Measurements from ENCODE around the gene NPHP4. TPM values are rescaled to one million over a fixed set of nuclear protein-coding genes. Genes with fewer than 3 reads are reported as not detected.

The NPHP4 gene
- total RNA-seq, 1 experiment from 2014 or later, result 18.8 TPM

DNA sequence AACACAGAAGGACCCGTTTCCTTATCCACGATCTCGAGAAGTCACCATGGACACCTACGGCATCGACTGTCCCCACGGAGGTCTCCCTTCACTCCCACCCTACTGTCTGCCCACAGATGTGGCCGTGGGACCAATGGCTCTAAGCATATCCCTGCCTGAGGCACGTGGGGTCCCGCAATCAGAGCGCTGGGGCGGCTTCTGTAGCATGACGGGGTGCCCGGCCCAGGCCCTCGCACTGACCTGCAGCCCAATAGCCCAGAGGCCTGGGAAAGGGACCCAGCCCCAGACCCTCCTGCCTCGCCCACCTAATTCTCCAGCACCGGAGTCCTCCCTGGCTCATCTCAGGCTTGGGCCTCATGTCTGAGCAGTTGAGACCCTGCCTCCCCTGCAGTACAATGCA, 132.5 kb downstream of the NPHP4 start:
- ChIA-PET POLR2A (ENCODE audit: unreplicated experiment) (no interaction called here), CTCF (no interaction called here)
- no peaks in the 10 kb centered on the region for H3K79me2 ChIP-seq (ENCODE audit: low read length)
- no peak for ATAC-seq
- TF ChIP-seq EZH2phosphoT487 (IDR thresholded peaks at IDR 0.05; ENCODE audit: borderline replicate concordance, low read length), result no peak
- TF ChIP-seq, protein P1, sequence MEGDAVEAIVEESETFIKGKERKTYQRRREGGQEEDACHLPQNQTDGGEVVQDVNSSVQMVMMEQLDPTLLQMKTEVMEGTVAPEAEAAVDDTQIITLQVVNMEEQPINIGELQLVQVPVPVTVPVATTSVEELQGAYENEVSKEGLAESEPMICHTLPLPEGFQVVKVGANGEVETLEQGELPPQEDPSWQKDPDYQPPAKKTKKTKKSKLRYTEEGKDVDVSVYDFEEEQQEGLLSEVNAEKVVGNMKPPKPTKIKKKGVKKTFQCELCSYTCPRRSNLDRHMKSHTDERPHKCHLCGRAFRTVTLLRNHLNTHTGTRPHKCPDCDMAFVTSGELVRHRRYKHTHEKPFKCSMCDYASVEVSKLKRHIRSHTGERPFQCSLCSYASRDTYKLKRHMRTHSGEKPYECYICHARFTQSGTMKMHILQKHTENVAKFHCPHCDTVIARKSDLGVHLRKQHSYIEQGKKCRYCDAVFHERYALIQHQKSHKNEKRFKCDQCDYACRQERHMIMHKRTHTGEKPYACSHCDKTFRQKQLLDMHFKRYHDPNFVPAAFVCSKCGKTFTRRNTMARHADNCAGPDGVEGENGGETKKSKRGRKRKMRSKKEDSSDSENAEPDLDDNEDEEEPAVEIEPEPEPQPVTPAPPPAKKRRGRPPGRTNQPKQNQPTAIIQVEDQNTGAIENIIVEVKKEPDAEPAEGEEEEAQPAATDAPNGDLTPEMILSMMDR (conservative IDR thresholded peaks at IDR 0.05; ENCODE audit: low read depth, low read length), result no peak
- TF ChIP-seq EZH2 (IDR thresholded peaks at IDR 0.05; ENCODE audit: low read length, unreplicated experiment), result no peak
- H3K27ac ChIP-seq (ENCODE audit: low read length), result no peak overlapping the region
- H3K36me3 ChIP-seq (ENCODE audit: low read depth, low read length), result no peaks in the 10 kb centered on the region
- no peaks in the 10 kb centered on the region for H3F3A ChIP-seq (ENCODE audit: low read length, unreplicated experiment)
- H3K4me2 ChIP-seq (ENCODE audit: low read length), result no peak overlapping the region
- no peaks in the 10 kb centered on the region for H3K27me3 ChIP-seq (ENCODE audit: low read length)
- intact Hi-C loops (cut with micrococcal nuclease), result no loop called here
- no peak overlapping the region for H3K9ac ChIP-seq (ENCODE audit: low read length)
- H3K4me1 ChIP-seq (ENCODE audit: insufficient read depth, low read length), result no peaks in the 10 kb centered on the region; the same call in 1 of the 2 replicates
- H3K9me3 ChIP-seq (ENCODE audit: low read length), result no peaks in the 10 kb centered on the region
- no peaks in the 10 kb centered on the region for H4K20me1 ChIP-seq (ENCODE audit: low read length)
- H2AFZ ChIP-seq (ENCODE audit: low read length), result no peak overlapping the region
- no peak for DNase-seq
- no TSS peak for BruUV-seq (replicated peaks)
- no peak overlapping the region for H3K4me3 ChIP-seq (ENCODE audit: low read length)
- H3K9me2 ChIP-seq (replicated peaks; ENCODE audit: low read length), result no peaks in the 10 kb centered on the region

DNA sequence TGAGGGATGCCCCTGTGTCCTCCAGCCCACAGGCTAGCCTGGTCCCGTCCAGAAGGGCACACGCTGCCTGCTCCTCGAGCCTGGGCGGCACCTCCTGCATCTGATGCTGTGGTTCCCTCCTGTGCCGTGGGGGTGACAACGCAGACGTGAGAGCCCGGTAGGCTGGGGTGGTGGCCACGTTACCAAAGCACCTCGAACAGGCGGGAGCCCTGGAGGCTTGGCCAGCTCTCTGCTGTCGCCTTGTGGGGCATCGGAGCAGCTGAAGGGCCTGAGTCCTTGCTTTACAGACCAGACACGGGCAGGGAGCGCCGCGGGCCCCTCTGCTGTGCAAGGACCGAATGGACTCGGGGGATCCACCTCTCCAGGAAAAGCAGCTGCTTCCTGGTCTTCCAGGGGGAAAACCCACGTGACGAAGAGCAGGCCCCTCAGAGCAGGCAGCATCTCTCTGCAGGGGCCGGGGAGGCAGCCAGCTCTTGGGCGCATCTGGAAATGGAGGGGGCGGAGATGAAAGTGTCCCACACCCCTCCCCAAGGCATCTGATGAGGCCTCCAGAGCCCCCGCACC, 133.3 kb downstream of the NPHP4 start:
- Histone ChIP-seq H2AFZ (ENCODE audit: low read length) (no peak overlapping the region), H3K4me3 (ENCODE audit: low read length) (no peak overlapping the region), H3K4me1 (ENCODE audit: insufficient read depth, low read length) (no peaks in the 10 kb centered on the region; the same call in 1 of the 2 replicates), H3K4me2 (ENCODE audit: low read length) (no peak overlapping the region), H3K36me3 (ENCODE audit: low read depth, low read length) (no peaks in the 10 kb centered on the region), H3K9me2 (replicated peaks; ENCODE audit: low read length) (no peaks in the 10 kb centered on the region), H3K9ac (ENCODE audit: low read length) (no peak overlapping the region), H3F3A (ENCODE audit: low read length, unreplicated experiment) (no peaks in the 10 kb centered on the region), H3K27me3 (ENCODE audit: low read length) (no peaks in the 10 kb centered on the region), H3K79me2 (ENCODE audit: low read length) (no peaks in the 10 kb centered on the region), H3K9me3 (ENCODE audit: low read length) (no peaks in the 10 kb centered on the region), H3K27ac (ENCODE audit: low read length) (no peak overlapping the region), H4K20me1 (ENCODE audit: low read length) (no peaks in the 10 kb centered on the region)
- ChIA-PET POLR2A (ENCODE audit: unreplicated experiment) (no interaction called here), CTCF (no interaction called here)
- ATAC-seq (no peak), DNase-seq (no peak)
- TF ChIP-seq EZH2 (IDR thresholded peaks at IDR 0.05; ENCODE audit: low read length, unreplicated experiment) (no peak), EZH2phosphoT487 (IDR thresholded peaks at IDR 0.05; ENCODE audit: borderline replicate concordance, low read length) (no peak)
- TF ChIP-seq, protein P1 (conservative IDR thresholded peaks at IDR 0.05; ENCODE audit: low read depth, low read length), result no peak
- intact Hi-C loops (cut with micrococcal nuclease), result no loop called here
- BruUV-seq (replicated peaks), result no TSS peak

DNA sequence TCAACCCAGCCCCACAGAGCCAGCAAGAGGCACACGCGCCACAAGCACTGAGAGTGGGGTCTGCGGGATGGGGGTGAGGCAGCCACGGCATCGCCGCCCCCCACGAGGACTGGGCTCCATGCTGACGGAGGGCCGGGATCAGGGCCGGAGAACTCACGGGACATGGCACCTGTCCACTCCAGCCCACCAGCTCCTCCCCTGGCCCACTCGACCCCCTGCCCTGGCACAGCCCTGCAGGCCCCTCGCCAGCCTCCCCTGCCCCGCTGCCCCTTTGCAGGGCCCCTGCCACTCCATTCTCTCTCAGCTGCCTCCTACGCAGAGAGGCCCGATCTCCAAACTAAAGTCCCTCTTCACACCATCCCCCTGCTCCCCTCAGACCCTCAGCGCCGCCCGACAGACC, 134.0 kb downstream of the NPHP4 start:
- Histone ChIP-seq H3K27ac (ENCODE audit: low read length) (no peak overlapping the region), H3K9me3 (ENCODE audit: low read length) (no peaks in the 10 kb centered on the region), H3K36me3 (ENCODE audit: low read depth, low read length) (no peaks in the 10 kb centered on the region), H2AFZ (ENCODE audit: low read length) (no peak overlapping the region), H3K4me3 (ENCODE audit: low read length) (no peak overlapping the region), H3K9me2 (replicated peaks; ENCODE audit: low read length) (no peaks in the 10 kb centered on the region), H3K4me2 (ENCODE audit: low read length) (no peak overlapping the region), H3K27me3 (ENCODE audit: low read length) (no peaks in the 10 kb centered on the region), H3K4me1 (ENCODE audit: insufficient read depth, low read length) (no peaks in the 10 kb centered on the region; the same call in 1 of the 2 replicates), H3K79me2 (ENCODE audit: low read length) (no peaks in the 10 kb centered on the region), H4K20me1 (ENCODE audit: low read length) (no peaks in the 10 kb centered on the region), H3K9ac (ENCODE audit: low read length) (no peak overlapping the region), H3F3A (ENCODE audit: low read length, unreplicated experiment) (no peaks in the 10 kb centered on the region)
- POLR2A ChIA-PET (ENCODE audit: unreplicated experiment), result no interaction called here
- BruUV-seq (replicated peaks), result no TSS peak
- ATAC-seq (no peak), DNase-seq (no peak)
- intact Hi-C loops (cut with micrococcal nuclease), result no loop called here
- TF ChIP-seq EZH2 (IDR thresholded peaks at IDR 0.05; ENCODE audit: low read length, unreplicated experiment), result no peak
- TF ChIP-seq, protein P1 (conservative IDR thresholded peaks at IDR 0.05; ENCODE audit: low read depth, low read length), result no peak
- CTCF ChIA-PET, result no interaction called here
